HepG2 (cell line): Measurements from ENCODE around the gene EYA4. TPM values are rescaled to one million over a fixed set of nuclear protein-coding genes. Genes with fewer than 3 reads are reported as not detected.
A peak's percentile ranks its signal among the peaks of the same experiment; 100 is the strongest.

Experiments
- ATAC-seq: fragments of 200-7000 bp; cut with Tn5 transposase; 3 replicates; pipeline ENCODE4 v1.9.1; 2020; ENCODE audit warnings: mild to moderate bottlenecking, moderate library complexity
- BruUV-seq: library from RNA; stranded (reverse); fragments of 400-500 nt; replicated peaks from 2 replicates; lab custom pipeline; 2021; lab: Mats Ljungman, UMichigan
- CTCF ChIA-PET: fragments of 300-600 bp; formaldehyde crosslinking; extraction: SDS; loops from one replicate; lab custom pipeline; 2021; ENCODE audit warnings: low total read pairs, inconsistent platforms, low intra/inter-chr PET ratio; lab: Yijun Ruan, JAX
- POLR2A ChIA-PET: fragments of 350-600 bp; sonication (Branson Sonifier 250); formaldehyde crosslinking; loops from one replicate; lab custom pipeline; 2020; ENCODE audit warnings: antibody characterized with exemption, inconsistent platforms; lab: Yijun Ruan, JAX
- DNase-seq: peaks from one replicate; pipeline ENCODE4 v3.0.0-alpha.2; 2015; ENCODE audit warnings: low spot score
- FAIRE-seq: peaks from 3 replicates; lab custom pipeline; 2011; peaks lifted over from hg19 to GRCh38; lab: Jason Lieb, UNC
- H2AFZ ChIP-seq: one replicate; pipeline ENCODE4 v1.6.1; 2011; ENCODE audit warnings: low read length, inconsistent platforms
- H3K27ac ChIP-seq: fragments of 300-600 bp; 3 replicates; pipeline ENCODE4 v1.8.0; 2011; ENCODE audit warnings: mixed run types, mild to moderate bottlenecking, mixed read lengths, low read length, inconsistent platforms; ENCODE audit not compliant: insufficient read depth; ENCODE audit errors: extremely low read length
- H3K27me3 ChIP-seq, 2 experiments: fragments of 200-600 bp in 1 of 2; 2 replicates in 1 of 2; 3 replicates in 1 of 2; pipeline versions ENCODE4 v1.6.0 to v1.8.0; 2011; ENCODE audit warnings: low read length in 2 of 2, mild to moderate bottlenecking in 2 of 2, moderate library complexity in 2 of 2, inconsistent platforms in 1 of 2; ENCODE audit not compliant: insufficient read depth in 2 of 2, control insufficient read depth in 1 of 2
- H3K36me3 ChIP-seq, 2 experiments: fragments of 200-600 bp in 1 of 2; replicated peaks in 1 of 2; 2 replicates in 1 of 2; 3 replicates in 1 of 2; pipeline versions ENCODE4 v1.5.1 to v1.8.0; 2011; ENCODE audit warnings: low read length in 2 of 2, inconsistent platforms in 1 of 2; ENCODE audit not compliant: insufficient read depth in 2 of 2, control insufficient read depth in 1 of 2
- H3K4me1 ChIP-seq: 2 replicates; pipeline ENCODE4 v1.5.1; 2012; ENCODE audit warnings: low read length, inconsistent platforms; ENCODE audit not compliant: insufficient read depth
- H3K4me2 ChIP-seq: 2 replicates; pipeline ENCODE4 v1.6.0; 2011; ENCODE audit warnings: low read depth, low read length, inconsistent platforms
- H3K4me3 ChIP-seq, 3 experiments: fragments of 200-600 bp in 1 of 3; sonication (generic), shearing (Covaris generic) in 1 of 3; replicated peaks in 1 of 3; 2 replicates each; pipeline ENCODE4 v1.5.1; 2011 to 2016; ENCODE audit warnings: low read length in 3 of 3, inconsistent platforms in 2 of 3, low read depth in 2 of 3, mild to moderate bottlenecking in 2 of 3, control low read depth in 1 of 3, mixed read lengths in 1 of 3; ENCODE audit not compliant: insufficient read depth in 1 of 3
- H3K79me2 ChIP-seq: one replicate; pipeline ENCODE4 v1.6.1; 2011; ENCODE audit warnings: low read length, inconsistent platforms; ENCODE audit not compliant: insufficient read depth
- H3K9ac ChIP-seq: 2 replicates; pipeline ENCODE4 v1.6.0; 2011; ENCODE audit warnings: mild to moderate bottlenecking, low read depth, low read length, inconsistent platforms; ENCODE audit not compliant: insufficient read depth
- H3K9me3 ChIP-seq: 2 replicates; pipeline ENCODE4 v1.5.1; 2012; ENCODE audit warnings: mild to moderate bottlenecking, low read length
- H4K20me1 ChIP-seq: 2 replicates; pipeline ENCODE4 v1.6.0; 2011; ENCODE audit warnings: inconsistent platforms, mild to moderate bottlenecking, low read length, moderate library complexity; ENCODE audit not compliant: insufficient read depth
- ARID4A ChIP-seq: sonication (generic); formaldehyde crosslinking; IDR thresholded peaks from 2 replicates; pipeline ENCODE4 v1.5.0; 2020; ENCODE audit warnings: mild to moderate bottlenecking, missing genetic modification reagents, borderline replicate concordance
- ATF3 ChIP-seq: sonication (generic); formaldehyde crosslinking; IDR thresholded peaks from 2 replicates; pipeline ENCODE4 v1.4.0; 2020; ENCODE audit warnings: missing genetic modification reagents
- CBX2 ChIP-seq, 2 experiments: fragments of 200-600 bp in 1 of 2; sonication (generic); formaldehyde crosslinking in 1 of 2; IDR thresholded peaks; 2 replicates each; pipeline versions ENCODE4 v1.7.0 to v1.8.1; 2018 to 2022; ENCODE audit warnings: low read depth in 2 of 2, low read length in 1 of 2, mild to moderate bottlenecking in 1 of 2, missing genetic modification reagents in 1 of 2
- KLF9 ChIP-seq: IDR thresholded peaks from 2 replicates; pipeline ENCODE4 v1.6.1; 2016; ENCODE audit warnings: low read depth
- ZNF451 ChIP-seq: sonication (generic); formaldehyde crosslinking; IDR thresholded peaks from 2 replicates; pipeline ENCODE4 v1.5.0; 2020; ENCODE audit warnings: mild to moderate bottlenecking, missing genetic modification reagents
- ZNF460 ChIP-seq: sonication (generic); formaldehyde crosslinking; IDR thresholded peaks from 2 replicates; pipeline ENCODE4 v1.5.1; 2020; ENCODE audit warnings: missing genetic modification reagents, mild to moderate bottlenecking, borderline replicate concordance
- WGBS: methylation state at CpG from one replicate; pipeline ENCODE4 v1.1.6; 2017; ENCODE audit warnings: low lambda C conversion rate; 5-methylcytosine and 5-hydroxymethylcytosine counted together
- in situ Hi-C: cut with HindIII; loops from 2 replicates; pipeline ENCODE4 v1.10.0; 2017; ENCODE audit warnings: low pct_unique_long_range_greater_than_20kb; ENCODE audit not compliant: extremely low pct_ligation_motif_present
- intact Hi-C: fragments of 100-400 bp; cut with micrococcal nuclease; formaldehyde crosslinking; loops from one replicate; pipeline ENCODE4 v1.10.0; 2022; ENCODE audit not compliant: unreplicated experiment
- polyA plus RNA-seq, 8 experiments: library from polyadenylated mRNA; depleted of rRNA in 3 of 8; stranded (reverse) in 7 of 8; unstranded in 1 of 8; fragments of >200 nt; fragmentation: Illumina TruSeq in 4 of 8; extraction: Trizol in 4 of 8; gene quantifications; 2 replicates each; pipeline versions ENCODE4 v1.2.1 to v1.2.3, GENCODE V29; 2011 to 2016; ENCODE audit warnings: low read depth in 4 of 8, missing spikeins in 1 of 8, mixed read lengths in 1 of 8; ENCODE audit not compliant: insufficient read depth in 1 of 8
- total RNA-seq, 5 experiments: library from RNA; depleted of rRNA; stranded (reverse); fragments of >200 nt; fragmentation: Illumina TruSeq; extraction: Trizol; gene quantifications; 2 replicates each; pipeline ENCODE4 v1.2.3, GENCODE V29; 2016; ENCODE audit warnings: low read depth in 1 of 5

The EYA4 gene
- total and polyA plus RNA-seq, 2 of the 13 experiments (the other 11 are each of a cell fraction or from before 2014, with no cell fraction given), result not detected

- TF ChIP-seq ARID4A, result no peak
- no peak for TF ChIP-seq ATF3 (CRISPR knock-in tag)
- no peak for TF ChIP-seq KLF9 (CRISPR knock-in tag)
- TF ChIP-seq ZNF460, result no peak
- TF ChIP-seq, all 625 proteins: peak for 0
Observed at GRCh38 chr6:133242637-133243585, 1.8 kb downstream of the EYA4 start (continued).

GRCh38 chr6:133243723-133244305 is 2.7 kb downstream of the EYA4 start:
- H3K79me2 ChIP-seq, result no peaks in the 10 kb centered on the region
- ChIA-PET CTCF (no interaction called here), POLR2A (no interaction called here)
- no peaks in the 10 kb centered on the region for H3K36me3 ChIP-seq
- DNase-seq (no peak), ATAC-seq (no peak)
- H3K27ac ChIP-seq, result no peak overlapping the region
- WGBS, result 4% methylated on average over 7 of the region's 7 CpGs
- H3K9ac ChIP-seq, result no peak overlapping the region
- no peak overlapping the region for H2AFZ ChIP-seq
- H3K4me2 ChIP-seq, result no peak overlapping the region
- in situ Hi-C loops, result no loop called here
- intact Hi-C loops, result no loop called here
- no TSS peak for BruUV-seq
- H4K20me1 ChIP-seq, result no peaks in the 10 kb centered on the region; the same call in 1 of the 2 replicates
- peaks cover 8 to 37% of the 10 kb centered on the region in 2 experiments for H3K27me3 ChIP-seq
- peak; percentile 95 for TF ChIP-seq CBX2 (IDR thresholded peaks at IDR 0.05; ENCODE audit: low read depth, low read length)
- no peak for TF ChIP-seq CBX2 (CRISPR knock-in tag; IDR thresholded peaks at IDR 0.05; ENCODE audit: low read depth)
- no peak for TF ChIP-seq ZNF451 (CRISPR knock-in tag)
- TF ChIP-seq, all 625 proteins: peak for 1
- Histone ChIP-seq H3K9me3 (no peaks in the 10 kb centered on the region), H3K4me3 (no peak overlapping the region), H3K4me1 (no peaks in the 10 kb centered on the region)
- no peak for FAIRE-seq
